ENCODE measurements around the gene RABEP2.
"Not testable (repeated sequence)": the region's sequence is repeated elsewhere in the genome, so short reads cannot be mapped to it uniquely, and the experiment has no call there.

The RABEP2 gene

DNA sequence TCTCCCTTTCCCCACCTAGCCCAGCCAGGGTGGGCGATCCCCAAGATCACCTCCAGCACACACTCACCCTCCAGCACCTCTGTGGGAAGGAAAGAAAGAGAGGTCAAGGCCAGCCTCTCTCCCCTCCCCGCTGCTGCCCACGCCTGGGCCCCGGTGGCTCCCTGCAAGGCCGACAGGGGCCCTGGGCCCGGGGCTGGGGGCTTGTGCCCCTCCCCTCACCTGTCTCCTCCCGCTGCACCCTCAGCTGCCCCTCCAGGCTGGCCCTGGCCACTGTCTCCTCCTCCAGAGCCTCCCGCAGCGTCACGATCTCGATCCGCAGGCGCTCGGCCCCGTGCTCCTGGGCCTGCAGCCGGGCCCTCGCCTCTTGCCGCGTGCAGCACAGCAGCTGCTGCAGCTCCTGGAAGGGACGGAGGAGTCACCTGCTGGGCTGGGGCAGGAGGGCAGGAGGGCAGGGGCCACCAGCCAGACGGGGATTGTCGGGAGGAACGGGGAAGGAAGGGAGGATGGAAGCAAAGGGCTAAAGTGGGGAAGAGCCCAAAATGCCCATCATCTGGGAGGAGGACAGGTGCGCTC, 19.2 kb downstream of the RABEP2 start:
- no peak for DNase-seq (ENCODE audit: low read depth, low spot score)
- H3K4me3 ChIP-seq (ENCODE audit: low read length): no peak overlapping the region

DNA sequence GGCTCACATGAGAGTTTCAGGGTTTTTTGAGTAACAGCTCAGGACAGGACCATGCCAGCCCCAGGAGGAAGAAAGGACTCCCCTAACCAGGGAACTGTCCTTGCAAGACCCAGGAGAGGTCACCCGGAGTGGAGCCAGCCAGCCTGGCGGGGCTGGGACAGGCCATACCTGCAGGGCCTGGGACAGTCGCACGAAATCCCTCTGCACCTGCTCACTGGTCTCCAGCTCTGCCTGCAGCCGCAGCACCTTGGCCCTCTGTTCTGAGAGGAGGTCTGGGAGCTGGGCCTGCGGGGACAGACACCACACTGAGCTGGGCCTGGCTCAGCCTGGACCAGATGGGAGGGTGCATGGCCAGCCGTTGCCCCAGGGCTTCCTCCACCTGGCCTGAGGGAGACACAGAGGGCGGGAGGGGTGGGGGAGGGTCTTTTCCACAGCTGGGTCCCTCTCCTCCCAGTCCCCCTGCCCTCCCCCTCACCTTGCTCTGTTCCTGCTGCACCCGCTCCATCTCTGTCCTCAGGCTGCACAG, 19.7 kb downstream of the RABEP2 start:
- H3K4me3 ChIP-seq (ENCODE audit: low read length): no peak overlapping the region
- no peak for DNase-seq (ENCODE audit: low read depth, low spot score)

- DNase-seq (ENCODE audit: low read depth, low spot score): no peak
- no peak overlapping the region for H3K4me3 ChIP-seq (ENCODE audit: low read length)
Measured at GRCh38 chr16:28904828-28905227, 20.2 kb downstream of the RABEP2 start.

DNA sequence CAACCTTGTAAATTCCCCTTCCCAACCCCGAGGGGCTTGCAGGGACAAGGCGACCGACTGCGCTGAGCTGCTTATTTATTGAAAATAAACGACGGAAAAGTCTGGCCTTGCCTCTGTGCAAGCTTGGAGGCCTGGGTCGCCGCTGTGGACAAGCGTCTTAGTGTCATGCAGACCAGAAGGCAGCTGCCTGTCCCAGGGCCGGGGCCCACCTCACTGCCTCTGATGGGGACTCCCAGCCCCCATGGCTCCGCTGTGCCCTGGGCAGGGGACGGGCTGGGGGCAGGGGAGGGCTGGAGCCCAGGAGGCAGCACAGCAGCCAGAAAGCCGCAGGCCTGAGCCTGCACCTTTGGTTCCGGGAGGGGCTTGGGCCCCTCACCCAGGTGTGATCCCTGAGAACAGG, 20.7 kb downstream of the RABEP2 start:
- no peak for DNase-seq (ENCODE audit: low read depth, low spot score)
- no peak overlapping the region for H3K4me3 ChIP-seq (ENCODE audit: low read length)

- no peak for DNase-seq (ENCODE audit: low read depth, low spot score)
- no peak overlapping the region for H3K4me3 ChIP-seq (ENCODE audit: low read length)
Measured at GRCh38 chr16:28903344-28904042, 21.5 kb downstream of the RABEP2 start.

DNA sequence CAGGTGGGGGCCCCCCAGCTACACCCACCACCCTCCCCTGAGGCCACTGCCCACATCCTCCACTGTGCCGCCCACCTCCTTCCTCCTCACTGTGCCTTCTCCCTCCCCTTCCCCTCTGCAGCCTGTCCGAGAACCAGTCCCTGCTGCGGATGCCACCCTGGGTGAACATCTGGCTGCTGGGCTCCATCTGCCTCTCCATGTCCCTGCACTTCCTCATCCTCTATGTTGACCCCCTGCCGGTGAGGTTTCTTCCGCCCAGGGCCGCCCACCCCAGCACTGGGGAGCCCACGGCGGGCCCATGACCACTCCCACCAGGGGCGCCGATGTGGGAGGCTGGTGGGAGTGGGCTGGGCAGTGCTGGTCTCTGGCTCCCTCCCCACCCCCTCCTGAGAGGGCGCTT, 22.1 kb downstream of the RABEP2 start:
- no peak for DNase-seq (ENCODE audit: low read depth, low spot score)
- no peak overlapping the region for H3K4me3 ChIP-seq (ENCODE audit: low read length)

DNA sequence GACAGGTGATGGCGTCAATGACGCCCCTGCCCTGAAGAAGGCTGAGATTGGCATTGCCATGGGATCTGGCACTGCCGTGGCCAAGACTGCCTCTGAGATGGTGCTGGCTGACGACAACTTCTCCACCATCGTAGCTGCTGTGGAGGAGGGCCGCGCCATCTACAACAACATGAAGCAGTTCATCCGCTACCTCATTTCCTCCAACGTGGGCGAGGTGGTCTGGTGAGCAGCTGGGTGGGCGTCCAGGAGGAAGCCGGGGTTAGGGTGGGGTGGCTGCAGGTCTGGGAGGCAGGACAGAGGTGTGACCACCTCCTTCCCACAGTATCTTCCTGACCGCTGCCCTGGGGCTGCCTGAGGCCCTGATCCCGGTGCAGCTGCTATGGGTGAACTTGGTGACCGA, 23.2 kb downstream of the RABEP2 start:
- DNase-seq (ENCODE audit: low read depth, low spot score): no peak
- H3K4me3 ChIP-seq (ENCODE audit: low read length): no peak overlapping the region

DNA sequence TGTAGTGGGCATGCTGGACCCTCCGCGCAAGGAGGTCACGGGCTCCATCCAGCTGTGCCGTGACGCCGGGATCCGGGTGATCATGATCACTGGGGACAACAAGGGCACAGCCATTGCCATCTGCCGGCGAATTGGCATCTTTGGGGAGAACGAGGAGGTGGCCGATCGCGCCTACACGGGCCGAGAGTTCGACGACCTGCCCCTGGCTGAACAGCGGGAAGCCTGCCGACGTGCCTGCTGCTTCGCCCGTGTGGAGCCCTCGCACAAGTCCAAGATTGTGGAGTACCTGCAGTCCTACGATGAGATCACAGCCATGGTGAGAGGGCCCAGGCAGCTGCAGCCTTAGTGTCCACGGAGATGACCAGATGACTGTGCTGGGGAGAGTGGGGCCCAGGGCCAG, 24.4 kb downstream of the RABEP2 start:
- H3K4me3 ChIP-seq (ENCODE audit: low read length): no peak overlapping the region
- DNase-seq (ENCODE audit: low read depth, low spot score): no peak

GRCh38 chr16:28899882-28900590, 25.0 kb downstream of the RABEP2 start:
- H3K4me3 ChIP-seq (ENCODE audit: low read length): no peak overlapping the region
- peak; percentile 77 for DNase-seq (ENCODE audit: low read depth, low spot score)

DNA sequence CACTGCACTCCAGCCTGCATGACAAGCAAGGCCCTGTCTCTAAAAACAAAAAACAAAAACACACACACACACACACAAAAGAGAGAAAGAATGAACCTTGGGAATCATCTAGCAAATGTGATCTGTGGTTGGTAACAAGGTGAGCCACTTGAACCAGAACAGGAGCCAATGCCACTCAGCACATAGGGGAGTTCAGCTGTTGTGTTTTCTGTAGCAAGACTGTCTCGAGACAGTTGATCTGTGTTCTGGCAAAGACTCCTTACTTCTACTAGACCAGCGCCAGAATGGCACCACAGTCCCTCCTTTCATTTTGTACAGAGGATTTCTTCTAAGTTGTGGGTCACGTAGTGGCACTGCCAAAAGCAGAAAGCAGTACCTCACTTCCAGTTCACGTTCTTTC, 26.1 kb downstream of the RABEP2 start:
- no peak overlapping the region for H3K4me3 ChIP-seq (ENCODE audit: low read length)
- no peak for DNase-seq (ENCODE audit: low read depth, low spot score)

DNA sequence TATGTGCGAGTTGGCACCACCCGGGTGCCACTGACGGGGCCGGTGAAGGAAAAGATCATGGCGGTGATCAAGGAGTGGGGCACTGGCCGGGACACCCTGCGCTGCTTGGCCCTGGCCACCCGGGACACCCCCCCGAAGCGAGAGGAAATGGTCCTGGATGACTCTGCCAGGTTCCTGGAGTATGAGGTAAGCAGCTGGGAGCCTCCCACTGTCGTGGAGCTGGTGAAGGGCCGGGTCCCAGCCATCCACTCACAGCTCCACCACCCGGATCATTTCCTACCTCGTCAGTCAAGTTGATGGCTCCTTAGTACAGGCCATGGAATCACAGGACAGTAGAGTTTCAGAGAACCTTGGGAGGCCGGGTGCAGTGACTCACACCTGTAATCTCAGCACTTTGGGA, 26.8 kb downstream of the RABEP2 start:
- no peak for DNase-seq (ENCODE audit: low read depth, low spot score)
- no peak overlapping the region for H3K4me3 ChIP-seq (ENCODE audit: low read length)

GRCh38 chr16:28897826-28898225, 27.2 kb downstream of the RABEP2 start:
- DNase-seq (ENCODE audit: low read depth, low spot score): no peak
- H3K4me3 ChIP-seq (ENCODE audit: low read length): no peak overlapping the region

DNA sequence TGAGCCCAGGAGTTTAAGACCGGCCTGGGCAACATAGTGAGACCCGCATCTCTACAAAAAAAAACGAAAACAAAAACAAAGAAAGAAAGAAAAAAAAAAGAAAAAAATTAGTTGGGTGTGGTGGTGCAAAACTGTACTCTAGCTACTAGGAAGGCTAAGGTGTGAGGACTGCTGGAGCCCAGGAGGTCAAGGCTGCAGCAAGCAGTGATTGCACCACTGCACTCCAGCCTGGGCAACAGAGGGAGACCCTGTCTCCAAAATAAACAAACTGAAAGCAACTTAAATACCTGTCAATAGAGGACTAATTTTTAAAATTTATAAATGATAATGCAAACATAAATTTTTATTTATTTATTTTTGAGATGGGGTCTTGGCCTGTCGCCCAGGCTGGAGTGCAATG, 29.4 kb downstream of the RABEP2 start:
- DNase-seq (ENCODE audit: low read depth, low spot score): no peak
- no peak overlapping the region for H3K4me3 ChIP-seq (ENCODE audit: low read length)

DNA sequence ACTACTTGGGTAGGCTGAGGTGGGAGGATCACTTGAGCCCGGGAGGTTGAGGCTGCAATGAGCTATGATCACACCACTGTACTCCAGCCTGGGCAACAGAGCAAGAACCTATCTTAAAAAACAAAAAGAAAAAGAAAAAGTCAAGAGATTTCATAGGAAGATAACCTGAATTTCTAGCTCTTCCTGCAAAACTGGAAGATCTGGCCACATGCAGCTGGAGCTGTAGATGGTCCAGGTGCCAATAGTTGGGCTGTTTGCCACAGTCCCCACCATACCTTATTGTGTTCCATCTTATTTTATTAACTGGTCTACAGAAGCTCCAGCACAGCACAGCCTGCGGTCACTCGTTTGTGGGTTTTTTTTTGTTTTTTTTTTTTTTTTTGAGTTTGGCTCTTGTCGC, 31.7 kb downstream of the RABEP2 start:
- no peak overlapping the region for H3K4me3 ChIP-seq (ENCODE audit: low read length)
- DNase-seq (ENCODE audit: low read depth, low spot score): no peak

DNA sequence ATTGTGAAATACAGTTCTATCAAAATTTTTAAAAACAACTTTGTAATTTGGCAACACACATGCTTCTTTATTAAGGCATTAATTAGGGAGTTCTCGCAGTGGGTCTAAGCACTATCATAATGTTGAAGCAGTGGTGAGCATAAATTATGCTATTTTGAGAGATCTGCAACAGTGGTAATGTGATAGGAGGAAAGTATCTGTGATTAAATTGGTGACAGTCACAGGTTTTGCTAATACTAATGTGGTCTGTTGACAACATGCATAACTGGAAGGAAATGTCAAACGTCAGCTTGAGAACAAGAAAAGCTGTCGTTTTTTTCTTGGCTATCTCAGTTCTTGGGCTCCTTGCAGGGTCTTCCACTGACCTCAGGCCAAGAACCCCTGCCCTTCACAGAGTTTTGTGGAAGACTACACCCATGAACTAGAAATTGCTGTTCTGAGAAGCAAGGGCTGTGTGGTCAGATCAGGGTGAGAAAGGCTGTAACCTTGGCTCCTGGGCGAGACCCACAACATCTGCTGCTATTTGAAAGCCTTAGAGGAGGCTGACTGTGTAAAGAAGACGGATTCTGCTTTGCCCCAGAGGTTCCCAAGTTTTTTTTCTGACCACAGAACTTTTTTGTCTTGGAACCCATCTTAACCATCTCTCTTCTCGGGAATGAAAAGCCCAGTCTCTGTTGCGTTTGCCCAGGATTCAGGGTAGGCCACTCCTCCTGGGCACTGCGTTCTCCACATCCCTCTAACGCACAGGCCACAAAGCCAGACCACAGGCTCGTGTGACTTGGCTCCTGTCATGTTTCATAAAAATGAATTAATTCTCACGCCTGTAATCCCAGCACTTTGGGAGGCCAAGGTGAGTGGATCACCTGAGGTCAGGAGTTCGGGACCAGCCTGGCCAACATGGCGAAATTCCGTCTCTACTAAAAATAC, 32.8 kb downstream of the RABEP2 start:
- no peak for DNase-seq (ENCODE audit: low read depth, low spot score)
- H3K4me3 ChIP-seq (ENCODE audit: low read length): no peak overlapping the region

- not testable (repeated sequence) for H3K4me3 ChIP-seq (ENCODE audit: low read length); DNase-seq (ENCODE audit: low read depth, low spot score)
Measured at GRCh38 chr16:28890355-28890754, 34.7 kb downstream of the RABEP2 start.

DNA sequence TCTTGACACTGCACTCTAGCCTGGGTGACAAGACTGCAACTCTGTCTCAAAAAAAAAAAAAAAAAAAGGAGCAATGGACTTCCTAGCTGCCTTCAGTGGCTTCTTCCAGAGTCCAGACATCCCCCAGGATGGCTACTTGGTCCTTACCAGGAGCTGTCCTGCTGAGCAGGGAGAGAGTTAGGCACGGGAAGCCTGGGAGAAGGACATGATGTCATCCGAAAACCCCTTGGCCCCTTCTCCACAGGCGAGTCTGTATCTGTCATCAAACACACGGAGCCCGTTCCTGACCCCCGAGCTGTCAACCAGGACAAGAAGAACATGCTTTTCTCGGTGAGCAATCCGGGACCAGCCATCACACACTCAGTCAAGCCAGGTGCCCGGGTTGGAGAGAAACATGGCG, 38.1 kb downstream of the RABEP2 start:
- no peak for DNase-seq (ENCODE audit: low read depth, low spot score)

GRCh38 chr16:28884045-28884444, 41.0 kb downstream of the RABEP2 start:
- no peak for DNase-seq (ENCODE audit: low read depth, low spot score)

More for the DNA sequence above, 38.1 kb downstream of the RABEP2 start:
- H3K4me3 ChIP-seq (ENCODE audit: low read length): no peak overlapping the region

GRCh38 chr16:28883221-28883996, 41.6 kb downstream of the RABEP2 start:
- H3K4me3 ChIP-seq (ENCODE audit: low read length): no peak overlapping the region
- DNase-seq (ENCODE audit: low read depth, low spot score): no peak

More at GRCh38 chr16:28884045-28884444, 41.0 kb downstream of the RABEP2 start:
- H3K4me3 ChIP-seq (ENCODE audit: low read length): no peak overlapping the region

Measured in Jurkat, Clone E6-1 (cell line).